Measurements from ENCODE around the gene LSM14A.

The LSM14A gene

DNA sequence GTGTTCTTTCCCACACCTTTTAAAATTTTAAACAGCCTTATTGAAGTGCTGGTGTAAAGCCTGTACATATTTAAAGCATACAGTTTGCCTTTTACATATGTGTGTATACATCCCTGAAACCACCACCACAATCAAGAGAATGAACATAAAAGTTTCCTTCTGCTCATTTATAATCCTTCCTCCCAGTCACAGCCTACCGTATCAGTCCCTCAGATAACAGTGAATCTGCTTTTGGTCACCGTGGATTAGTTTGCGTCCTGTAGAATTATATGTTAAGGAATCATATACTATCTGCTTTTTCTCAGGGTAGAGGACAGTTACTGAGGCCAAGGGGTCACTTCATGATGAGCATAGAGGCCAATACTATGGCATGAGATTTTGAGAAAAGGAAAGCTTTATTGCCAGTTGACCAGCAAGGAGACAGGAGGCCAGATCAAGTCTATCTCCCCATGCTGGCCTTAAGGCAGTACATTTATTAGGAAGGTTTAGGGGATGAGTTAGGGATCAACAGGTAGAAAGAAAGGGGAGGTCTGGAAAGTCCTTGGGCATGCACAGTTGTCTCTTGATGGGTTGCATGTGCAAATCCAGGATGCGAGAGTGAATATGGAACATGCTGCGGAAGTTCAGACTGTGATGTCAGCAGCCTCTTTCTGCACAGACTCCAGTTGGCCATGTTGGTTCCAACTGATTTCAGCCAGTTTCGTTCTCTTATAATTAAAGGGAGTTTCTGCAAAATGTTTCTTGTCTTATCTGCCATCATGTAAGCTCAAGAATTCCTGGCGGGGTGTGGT is 36.3 kb upstream of the LSM14A start:
- TF ChIP-seq EGR1 (IDR thresholded peaks at IDR 0.05) (no peak), NFIC (IDR thresholded peaks at IDR 0.05) (no peak)
- TF ChIP-seq, protein P1, sequence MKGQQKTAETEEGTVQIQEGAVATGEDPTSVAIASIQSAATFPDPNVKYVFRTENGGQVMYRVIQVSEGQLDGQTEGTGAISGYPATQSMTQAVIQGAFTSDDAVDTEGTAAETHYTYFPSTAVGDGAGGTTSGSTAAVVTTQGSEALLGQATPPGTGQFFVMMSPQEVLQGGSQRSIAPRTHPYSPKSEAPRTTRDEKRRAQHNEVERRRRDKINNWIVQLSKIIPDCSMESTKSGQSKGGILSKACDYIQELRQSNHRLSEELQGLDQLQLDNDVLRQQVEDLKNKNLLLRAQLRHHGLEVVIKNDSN (IDR thresholded peaks at IDR 0.05): no peak

DNA sequence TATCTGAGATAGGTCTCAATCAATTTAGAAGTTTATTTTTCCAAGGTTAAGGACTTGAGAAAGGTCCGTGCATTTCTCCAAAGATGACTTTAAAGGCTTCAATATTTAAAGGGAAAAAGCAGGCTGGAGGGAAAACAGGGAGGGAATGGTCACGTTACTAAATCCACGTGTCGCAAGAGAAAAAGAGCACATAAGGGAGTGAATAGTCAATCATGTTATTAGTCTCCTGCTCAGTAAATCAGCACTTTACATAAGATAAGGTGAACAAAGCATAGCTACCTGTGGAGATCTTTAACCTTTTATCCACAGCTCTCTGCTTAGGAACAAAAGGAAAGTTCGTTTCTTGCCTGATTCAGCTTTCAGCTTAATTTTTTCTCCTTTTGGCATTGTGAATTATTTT is 31.3 kb upstream of the LSM14A start:
- TF ChIP-seq, protein P1 (IDR thresholded peaks at IDR 0.05): no peak
- TF ChIP-seq RAD21 (IDR thresholded peaks at IDR 0.05; ENCODE audit: low read depth) (no peak), EGR1 (IDR thresholded peaks at IDR 0.05) (no peak), TCF12 (IDR thresholded peaks at IDR 0.05; ENCODE audit: low read depth) (no peak), CREB1 (IDR thresholded peaks at IDR 0.05; ENCODE audit: low read depth) (no peak)

DNA sequence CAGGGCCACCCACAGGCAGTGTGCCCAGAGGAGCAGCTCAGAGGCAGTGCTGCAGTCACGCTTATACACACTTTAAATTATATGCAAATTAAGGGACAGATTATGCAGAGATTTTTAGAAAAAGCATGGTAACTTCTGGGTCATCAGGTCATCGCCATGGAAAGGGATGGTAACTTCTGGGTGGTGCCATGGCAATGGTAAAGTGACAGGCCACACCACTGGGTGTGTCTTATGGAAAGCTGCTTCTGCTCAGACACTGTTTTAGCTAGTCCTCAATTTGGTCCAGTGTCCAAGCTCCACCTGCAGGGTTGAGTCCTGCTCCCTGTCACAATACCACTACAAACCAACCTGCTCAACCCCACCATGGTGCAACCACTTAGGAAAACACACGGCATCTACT is 29.9 kb upstream of the LSM14A start:
- no peak for TF ChIP-seq CEBPB (IDR thresholded peaks at IDR 0.05)
- TF ChIP-seq TAF1 (IDR thresholded peaks at IDR 0.05; ENCODE audit: low read depth): no peak
- TF ChIP-seq, protein P1 (IDR thresholded peaks at IDR 0.05): no peak
- TF ChIP-seq, protein P2, sequence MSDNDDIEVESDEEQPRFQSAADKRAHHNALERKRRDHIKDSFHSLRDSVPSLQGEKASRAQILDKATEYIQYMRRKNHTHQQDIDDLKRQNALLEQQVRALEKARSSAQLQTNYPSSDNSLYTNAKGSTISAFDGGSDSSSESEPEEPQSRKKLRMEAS (IDR thresholded peaks at IDR 0.05): no peak
- no peak for TF ChIP-seq FOXM1 (IDR thresholded peaks at IDR 0.05; ENCODE audit: borderline replicate concordance, low read depth)

DNA sequence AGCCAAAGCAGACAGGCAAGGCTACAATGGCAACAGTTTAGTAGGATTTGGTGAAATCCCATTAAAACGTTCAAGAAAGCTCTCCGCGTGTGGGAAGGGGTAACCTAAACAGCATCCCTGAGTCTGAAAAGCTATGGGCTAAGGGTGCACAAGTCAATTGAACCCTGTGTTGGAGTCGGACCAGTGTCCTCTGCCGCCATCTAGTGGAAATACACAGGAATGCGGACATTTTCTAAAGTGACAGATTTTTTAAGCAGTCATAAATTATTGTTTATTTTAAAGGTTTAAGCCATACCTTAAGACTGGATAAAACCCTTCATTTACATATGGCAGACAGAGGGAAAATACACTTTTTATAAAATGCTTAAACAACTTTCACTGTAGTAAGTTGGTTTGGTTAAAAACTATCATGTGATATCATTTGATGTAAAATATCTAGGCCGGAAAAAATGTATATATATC is 26.5 kb upstream of the LSM14A start:
- TF ChIP-seq TEAD4 (IDR thresholded peaks at IDR 0.05) (peak; percentile 37; the same call in 1 of the 2 replicates), TAF1 (IDR thresholded peaks at IDR 0.05; ENCODE audit: low read depth) (no peak), RAD21 (IDR thresholded peaks at IDR 0.05; ENCODE audit: low read depth) (peak; percentile 85)

DNA sequence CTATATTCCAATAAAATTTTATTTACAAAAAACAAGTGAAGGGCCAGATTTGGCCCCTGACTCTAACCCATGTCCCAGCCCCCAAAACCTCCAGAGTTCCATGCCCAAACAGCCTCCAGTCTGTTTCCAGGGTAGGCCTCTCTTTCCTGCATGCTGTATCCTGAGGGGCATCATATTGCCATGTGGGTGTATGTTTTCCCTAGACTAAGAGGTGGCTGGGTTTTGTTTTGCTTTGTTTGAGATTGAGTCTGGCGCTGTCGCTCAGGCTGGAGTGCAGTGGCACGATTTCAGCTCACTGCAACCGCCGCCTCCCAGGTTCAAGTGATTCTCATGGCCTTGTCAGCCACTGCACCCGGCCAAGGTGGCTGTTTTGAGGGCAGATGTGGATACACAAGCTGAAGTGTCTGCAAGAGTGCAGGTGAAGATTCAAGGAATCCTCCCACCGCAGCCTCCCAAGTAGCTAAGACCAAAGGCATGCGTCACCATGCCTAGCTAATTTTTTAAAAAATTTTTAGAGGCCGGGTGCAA is 23.6 kb upstream of the LSM14A start:
- TF ChIP-seq FOXM1 (IDR thresholded peaks at IDR 0.05; ENCODE audit: borderline replicate concordance, low read depth) (no peak), EGR1 (IDR thresholded peaks at IDR 0.05) (no peak), TEAD4 (IDR thresholded peaks at IDR 0.05) (no peak), TAF1 (IDR thresholded peaks at IDR 0.05; ENCODE audit: low read depth) (no peak), YY1 (IDR thresholded peaks at IDR 0.05; ENCODE audit: low read depth) (no peak), TCF12 (IDR thresholded peaks at IDR 0.05; ENCODE audit: low read depth) (no peak), CREB1 (IDR thresholded peaks at IDR 0.05; ENCODE audit: low read depth) (no peak), RAD21 (IDR thresholded peaks at IDR 0.05; ENCODE audit: low read depth) (no peak), NFIC (IDR thresholded peaks at IDR 0.05) (no peak), ZBTB7A (IDR thresholded peaks at IDR 0.05; ENCODE audit: low read depth) (no peak)
- TF ChIP-seq, protein P3, sequence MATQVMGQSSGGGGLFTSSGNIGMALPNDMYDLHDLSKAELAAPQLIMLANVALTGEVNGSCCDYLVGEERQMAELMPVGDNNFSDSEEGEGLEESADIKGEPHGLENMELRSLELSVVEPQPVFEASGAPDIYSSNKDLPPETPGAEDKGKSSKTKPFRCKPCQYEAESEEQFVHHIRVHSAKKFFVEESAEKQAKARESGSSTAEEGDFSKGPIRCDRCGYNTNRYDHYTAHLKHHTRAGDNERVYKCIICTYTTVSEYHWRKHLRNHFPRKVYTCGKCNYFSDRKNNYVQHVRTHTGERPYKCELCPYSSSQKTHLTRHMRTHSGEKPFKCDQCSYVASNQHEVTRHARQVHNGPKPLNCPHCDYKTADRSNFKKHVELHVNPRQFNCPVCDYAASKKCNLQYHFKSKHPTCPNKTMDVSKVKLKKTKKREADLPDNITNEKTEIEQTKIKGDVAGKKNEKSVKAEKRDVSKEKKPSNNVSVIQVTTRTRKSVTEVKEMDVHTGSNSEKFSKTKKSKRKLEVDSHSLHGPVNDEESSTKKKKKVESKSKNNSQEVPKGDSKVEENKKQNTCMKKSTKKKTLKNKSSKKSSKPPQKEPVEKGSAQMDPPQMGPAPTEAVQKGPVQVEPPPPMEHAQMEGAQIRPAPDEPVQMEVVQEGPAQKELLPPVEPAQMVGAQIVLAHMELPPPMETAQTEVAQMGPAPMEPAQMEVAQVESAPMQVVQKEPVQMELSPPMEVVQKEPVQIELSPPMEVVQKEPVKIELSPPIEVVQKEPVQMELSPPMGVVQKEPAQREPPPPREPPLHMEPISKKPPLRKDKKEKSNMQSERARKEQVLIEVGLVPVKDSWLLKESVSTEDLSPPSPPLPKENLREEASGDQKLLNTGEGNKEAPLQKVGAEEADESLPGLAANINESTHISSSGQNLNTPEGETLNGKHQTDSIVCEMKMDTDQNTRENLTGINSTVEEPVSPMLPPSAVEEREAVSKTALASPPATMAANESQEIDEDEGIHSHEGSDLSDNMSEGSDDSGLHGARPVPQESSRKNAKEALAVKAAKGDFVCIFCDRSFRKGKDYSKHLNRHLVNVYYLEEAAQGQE (IDR thresholded peaks at IDR 0.05; ENCODE audit: low read depth): no peak
- TF ChIP-seq, protein P2 (IDR thresholded peaks at IDR 0.05): no peak
- TF ChIP-seq, protein P1 (IDR thresholded peaks at IDR 0.05): no peak

DNA sequence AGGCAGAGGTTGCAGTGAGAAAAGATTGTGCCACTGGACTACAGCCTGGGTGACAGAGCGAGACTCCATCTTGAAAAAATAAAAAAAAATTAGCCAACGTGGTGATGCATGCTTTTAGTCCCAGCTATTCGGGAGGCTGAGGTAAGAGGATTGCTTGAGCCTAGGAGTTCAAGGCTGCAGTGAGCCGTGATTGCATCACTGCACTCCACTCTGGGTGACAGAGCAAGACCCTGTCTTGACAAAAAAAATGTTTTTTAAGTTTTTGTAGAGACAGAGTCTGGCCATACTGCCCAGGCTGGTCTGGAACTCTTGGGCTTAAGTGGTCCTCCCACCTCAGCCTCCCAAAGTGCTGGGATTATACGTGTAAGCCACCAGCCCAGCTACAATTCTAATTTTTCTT is 22.4 kb upstream of the LSM14A start:
- TF ChIP-seq, protein P3 (IDR thresholded peaks at IDR 0.05; ENCODE audit: low read depth): no peak
- TF ChIP-seq ZBTB7A (IDR thresholded peaks at IDR 0.05; ENCODE audit: low read depth) (no peak), EP300 (IDR thresholded peaks at IDR 0.05; ENCODE audit: borderline replicate concordance) (no peak), YY1 (IDR thresholded peaks at IDR 0.05; ENCODE audit: low read depth) (no peak), TCF12 (IDR thresholded peaks at IDR 0.05; ENCODE audit: low read depth) (no peak), TEAD4 (IDR thresholded peaks at IDR 0.05) (no peak), CREB1 (IDR thresholded peaks at IDR 0.05; ENCODE audit: low read depth) (no peak), CEBPB (IDR thresholded peaks at IDR 0.05) (no peak)
- TF ChIP-seq, protein P2 (IDR thresholded peaks at IDR 0.05): no peak
- TF ChIP-seq, protein P1 (IDR thresholded peaks at IDR 0.05): no peak
